Measurements from ENCODE around the gene TMEM272.

TMEM272 gene

GRCh38 chr13:51881296-51881695 lies 36.3 kb upstream of the TMEM272 start:
- no peak for DNase-seq (ENCODE audit: low read depth, low spot score)

GRCh38 chr13:51879133-51879532 lies 34.2 kb upstream of the TMEM272 start:
- Histone ChIP-seq H3K4me3 (ENCODE audit: insufficient read length, low read depth) (no peak overlapping the region), H3K9me3 (ENCODE audit: insufficient read depth, low read length) (no peaks in the 10 kb centered on the region; the same call in 1 of the 2 replicates), H3K27me3 (ENCODE audit: insufficient read depth, insufficient read length) (no peaks in the 10 kb centered on the region), H3K4me1 (ENCODE audit: insufficient read depth, insufficient read length) (no peaks in the 10 kb centered on the region), H3K36me3 (ENCODE audit: insufficient read depth, insufficient read length, low read length) (no peaks in the 10 kb centered on the region), H3K9ac (ENCODE audit: insufficient read length, low read depth) (no peak overlapping the region)
- no peak for DNase-seq (ENCODE audit: low read depth, low spot score)
- TF ChIP-seq YY1 (IDR thresholded peaks at IDR 0.05; ENCODE audit: insufficient read depth, insufficient read length) (no peak), SUZ12 (IDR thresholded peaks at IDR 0.05; ENCODE audit: extremely low read depth, insufficient read depth, insufficient read length) (no peak), ZNF274 (IDR thresholded peaks at IDR 0.05; ENCODE audit: low read depth, low read length) (no peak)

More at GRCh38 chr13:51881296-51881695, 36.3 kb upstream of the TMEM272 start:
- Histone ChIP-seq H3K4me1 (ENCODE audit: insufficient read depth, insufficient read length) (no peaks in the 10 kb centered on the region), H3K36me3 (ENCODE audit: insufficient read depth, insufficient read length, low read length) (no peaks in the 10 kb centered on the region), H3K27me3 (ENCODE audit: insufficient read depth, insufficient read length) (no peaks in the 10 kb centered on the region), H3K4me3 (ENCODE audit: insufficient read length, low read depth) (no peak overlapping the region), H3K9ac (ENCODE audit: insufficient read length, low read depth) (no peak overlapping the region), H3K9me3 (ENCODE audit: insufficient read depth, low read length) (no peaks in the 10 kb centered on the region; the same call in 1 of the 2 replicates)
- TF ChIP-seq ZNF274 (IDR thresholded peaks at IDR 0.05; ENCODE audit: low read depth, low read length) (no peak), SUZ12 (IDR thresholded peaks at IDR 0.05; ENCODE audit: extremely low read depth, insufficient read depth, insufficient read length) (no peak), YY1 (IDR thresholded peaks at IDR 0.05; ENCODE audit: insufficient read depth, insufficient read length) (no peak)

- H3K9ac ChIP-seq (ENCODE audit: insufficient read length, low read depth) = no peak overlapping the region
- H3K4me3 ChIP-seq (ENCODE audit: insufficient read length, low read depth) = no peak overlapping the region
- H3K36me3 ChIP-seq (ENCODE audit: insufficient read depth, insufficient read length, low read length) = no peaks in the 10 kb centered on the region
- H3K4me1 ChIP-seq (ENCODE audit: insufficient read depth, insufficient read length) = no peaks in the 10 kb centered on the region
- no peak for DNase-seq (ENCODE audit: low read depth, low spot score)
- H3K9me3 ChIP-seq (ENCODE audit: insufficient read depth, low read length) = no peaks in the 10 kb centered on the region
- no peaks in the 10 kb centered on the region for H3K27me3 ChIP-seq (ENCODE audit: insufficient read depth, insufficient read length)
- TF ChIP-seq SUZ12 (IDR thresholded peaks at IDR 0.05; ENCODE audit: extremely low read depth, insufficient read depth, insufficient read length) = no peak
- TF ChIP-seq ZNF274 (IDR thresholded peaks at IDR 0.05; ENCODE audit: low read depth, low read length) = no peak
- no peak for TF ChIP-seq YY1 (IDR thresholded peaks at IDR 0.05; ENCODE audit: insufficient read depth, insufficient read length)
Observed at GRCh38 chr13:51874651-51875050, 29.7 kb upstream of the TMEM272 start.

- DNase-seq (ENCODE audit: low read depth, low spot score) = no peak
- Histone ChIP-seq H3K27me3 (ENCODE audit: insufficient read depth, insufficient read length) (no peaks in the 10 kb centered on the region), H3K36me3 (ENCODE audit: insufficient read depth, insufficient read length, low read length) (no peaks in the 10 kb centered on the region), H3K9ac (ENCODE audit: insufficient read length, low read depth) (no peak overlapping the region), H3K4me1 (ENCODE audit: insufficient read depth, insufficient read length) (no peaks in the 10 kb centered on the region), H3K4me3 (ENCODE audit: insufficient read length, low read depth) (no peak overlapping the region), H3K9me3 (ENCODE audit: insufficient read depth, low read length) (no peaks in the 10 kb centered on the region)
- TF ChIP-seq SUZ12 (IDR thresholded peaks at IDR 0.05; ENCODE audit: extremely low read depth, insufficient read depth, insufficient read length) = no peak
- no peak for TF ChIP-seq ZNF274 (IDR thresholded peaks at IDR 0.05; ENCODE audit: low read depth, low read length)
- no peak for TF ChIP-seq YY1 (IDR thresholded peaks at IDR 0.05; ENCODE audit: insufficient read depth, insufficient read length)
Observed at GRCh38 chr13:51873837-51874236, 28.9 kb upstream of the TMEM272 start.

GRCh38 chr13:51873117-51873798 lies 28.3 kb upstream of the TMEM272 start:
- Histone ChIP-seq H3K36me3 (ENCODE audit: insufficient read depth, insufficient read length, low read length) (no peaks in the 10 kb centered on the region), H3K27me3 (ENCODE audit: insufficient read depth, insufficient read length) (no peaks in the 10 kb centered on the region), H3K9me3 (ENCODE audit: insufficient read depth, low read length) (no peaks in the 10 kb centered on the region), H3K4me3 (ENCODE audit: insufficient read length, low read depth) (no peak overlapping the region), H3K4me1 (ENCODE audit: insufficient read depth, insufficient read length) (no peaks in the 10 kb centered on the region), H3K9ac (ENCODE audit: insufficient read length, low read depth) (no peak overlapping the region)
- no peak for DNase-seq (ENCODE audit: low read depth, low spot score)
- TF ChIP-seq ZNF274 (IDR thresholded peaks at IDR 0.05; ENCODE audit: low read depth, low read length) (no peak), YY1 (IDR thresholded peaks at IDR 0.05; ENCODE audit: insufficient read depth, insufficient read length) (no peak), SUZ12 (IDR thresholded peaks at IDR 0.05; ENCODE audit: extremely low read depth, insufficient read depth, insufficient read length) (no peak)

GRCh38 chr13:51870616-51871015 lies 25.6 kb upstream of the TMEM272 start:
- H3K36me3 ChIP-seq (ENCODE audit: insufficient read depth, insufficient read length, low read length) = no peaks in the 10 kb centered on the region
- H3K9ac ChIP-seq (ENCODE audit: insufficient read length, low read depth) = no peak overlapping the region
- no peak for TF ChIP-seq ZNF274 (IDR thresholded peaks at IDR 0.05; ENCODE audit: low read depth, low read length)
- TF ChIP-seq YY1 (IDR thresholded peaks at IDR 0.05; ENCODE audit: insufficient read depth, insufficient read length) = no peak
- TF ChIP-seq SUZ12 (IDR thresholded peaks at IDR 0.05; ENCODE audit: extremely low read depth, insufficient read depth, insufficient read length) = no peak
- H3K27me3 ChIP-seq (ENCODE audit: insufficient read depth, insufficient read length) = no peaks in the 10 kb centered on the region
- H3K4me1 ChIP-seq (ENCODE audit: insufficient read depth, insufficient read length) = no peaks in the 10 kb centered on the region
- H3K4me3 ChIP-seq (ENCODE audit: insufficient read length, low read depth) = no peak overlapping the region
- DNase-seq (ENCODE audit: low read depth, low spot score) = no peak
- H3K9me3 ChIP-seq (ENCODE audit: insufficient read depth, low read length) = no peaks in the 10 kb centered on the region

GRCh38 chr13:51869916-51870315 lies 24.9 kb upstream of the TMEM272 start:
- H3K4me1 ChIP-seq (ENCODE audit: insufficient read depth, insufficient read length) = no peaks in the 10 kb centered on the region
- H3K9ac ChIP-seq (ENCODE audit: insufficient read length, low read depth) = no peak overlapping the region
- no peak for DNase-seq (ENCODE audit: low read depth, low spot score)
- no peaks in the 10 kb centered on the region for H3K9me3 ChIP-seq (ENCODE audit: insufficient read depth, low read length)
- TF ChIP-seq SUZ12 (IDR thresholded peaks at IDR 0.05; ENCODE audit: extremely low read depth, insufficient read depth, insufficient read length) (no peak), ZNF274 (IDR thresholded peaks at IDR 0.05; ENCODE audit: low read depth, low read length) (no peak), YY1 (IDR thresholded peaks at IDR 0.05; ENCODE audit: insufficient read depth, insufficient read length) (no peak)
- no peaks in the 10 kb centered on the region for H3K36me3 ChIP-seq (ENCODE audit: insufficient read depth, insufficient read length, low read length)
- no peaks in the 10 kb centered on the region for H3K27me3 ChIP-seq (ENCODE audit: insufficient read depth, insufficient read length)
- H3K4me3 ChIP-seq (ENCODE audit: insufficient read length, low read depth) = no peak overlapping the region

All from NT2/D1 (cell line).